ENCODE data around the gene KIAA0232. TPM values are rescaled to one million over a fixed set of nuclear protein-coding genes. Genes with fewer than 3 reads are reported as not detected.

Gene KIAA0232
- total and polyA plus RNA-seq, 9 of the 15 experiments (the other 6 are each of a cell fraction or from before 2014, with no cell fraction given) = 3.5 to 17.4 (median 13.0) TPM

GRCh38 chr4:6894086-6894478, 111.6 kb downstream of the KIAA0232 start (continued):
- TF ChIP-seq ATF6 (CRISPR knock-in tag; IDR thresholded peaks at IDR 0.05) = no peak
- no peak for TF ChIP-seq ZBTB33 (CRISPR knock-in tag; IDR thresholded peaks at IDR 0.05)
- no peak for TF ChIP-seq MEIS2 (IDR thresholded peaks at IDR 0.05; ENCODE audit: partially characterized antibody)
- TF ChIP-seq RUNX1 (IDR thresholded peaks at IDR 0.05; ENCODE audit: low read depth) = no peak
- no peak for TF ChIP-seq SAFB2 (IDR thresholded peaks at IDR 0.05; ENCODE audit: borderline replicate concordance, low read depth, low read length, severe bottlenecking)
- TF ChIP-seq SNRNP70 (optimal IDR thresholded peaks at IDR 0.05; ENCODE audit: low read depth, low read length) = no peak
- no peak for TF ChIP-seq SUPT5H (IDR thresholded peaks at IDR 0.05)
- no peak for TF ChIP-seq HNRNPL (IDR thresholded peaks at IDR 0.05; ENCODE audit: low read depth, low read length)
- no peak for TF ChIP-seq SNAPC5 (CRISPR knock-in tag; IDR thresholded peaks at IDR 0.05)
- TF ChIP-seq ZNF511 (CRISPR knock-in tag; IDR thresholded peaks at IDR 0.05) = no peak
- no peak for TF ChIP-seq PHB (CRISPR knock-in tag; IDR thresholded peaks at IDR 0.05)
- no peak for TF ChIP-seq HMG20B (CRISPR knock-in tag; IDR thresholded peaks at IDR 0.05)
- no peak for TF ChIP-seq RREB1 (CRISPR knock-in tag; IDR thresholded peaks at IDR 0.05)
- TF ChIP-seq ZNF232 (CRISPR knock-in tag; IDR thresholded peaks at IDR 0.05) = no peak
- TF ChIP-seq RBM17 (IDR thresholded peaks at IDR 0.05; ENCODE audit: borderline replicate concordance, low read depth, low read length) = no peak

Measured in K562 (cell line).